Lung microvascular endothelial cell (primary cell): Measurements from ENCODE around the gene CDK5R1. TPM values are rescaled to one million over a fixed set of nuclear protein-coding genes. Genes with fewer than 3 reads are reported as not detected.

Source experiments
- DNase-seq, 2 donors: peaks; one replicate each; pipeline versions ENCODE4 v3.0.0 to v3.0.0-alpha.2; 2010; ENCODE audit warnings: low read depth in 2 of 2
- total RNA-seq: library from RNA; depleted of rRNA; stranded (reverse); fragments of >200 nt; gene quantifications from 2 replicates; pipeline ENCODE4 v1.2.1, GENCODE V29; 2014

Gene CDK5R1
- total RNA-seq, 1 donor from 2014 or later: 2.2 TPM

- no peak for DNase-seq
These were observed 5.4 kb downstream of the CDK5R1 start for GRCh38 chr17:32492264-32492589.

- DNase-seq: no peak
These were observed 6.0 kb downstream of the CDK5R1 start for GRCh38 chr17:32492648-32493289.

- DNase-seq: no peak
These were observed 6.8 kb downstream of the CDK5R1 start for GRCh38 chr17:32493571-32493970.

- DNase-seq: no peak
These were observed 7.3 kb downstream of the CDK5R1 start for GRCh38 chr17:32493976-32494513.

GRCh38 chr17:32494621-32495358 lies 8.0 kb downstream of the CDK5R1 start:
- no peak for DNase-seq

GRCh38 chr17:32495359-32496231 lies 8.8 kb downstream of the CDK5R1 start:
- peak in 1 of 2 donors; percentile 72 for DNase-seq

GRCh38 chr17:32496395-32497073 lies 9.7 kb downstream of the CDK5R1 start:
- no peak for DNase-seq

- peak; percentile 25 to 36 for DNase-seq
These were observed 10.8 kb downstream of the CDK5R1 start for GRCh38 chr17:32497431-32498205.

- DNase-seq: no peak
These were observed 11.6 kb downstream of the CDK5R1 start for GRCh38 chr17:32498391-32498790.

- DNase-seq: no peak
These were observed 15.2 kb downstream of the CDK5R1 start for GRCh38 chr17:32502013-32502412.

- DNase-seq: no peak
These were observed 15.9 kb downstream of the CDK5R1 start for GRCh38 chr17:32502710-32503109.

- peak in 1 of 2 donors; percentile 43 for DNase-seq
These were observed 16.7 kb downstream of the CDK5R1 start for GRCh38 chr17:32503251-32504165.

GRCh38 chr17:32504166-32504990 lies 17.6 kb downstream of the CDK5R1 start:
- no peak for DNase-seq

GRCh38 chr17:32508926-32509325 lies 22.1 kb downstream of the CDK5R1 start:
- DNase-seq: no peak

- DNase-seq: no peak
These were observed 23.7 kb downstream of the CDK5R1 start for GRCh38 chr17:32510466-32510865.

GRCh38 chr17:32512328-32512727 lies 25.5 kb downstream of the CDK5R1 start:
- DNase-seq: no peak

GRCh38 chr17:32513579-32513978 lies 26.8 kb downstream of the CDK5R1 start:
- no peak for DNase-seq

- peak in 1 of 2 donors; percentile 29 for DNase-seq
These were observed 27.8 kb downstream of the CDK5R1 start for GRCh38 chr17:32514606-32515005.
